CD4-positive, CD25-positive, alpha-beta regulatory T cell (primary cell): ENCODE data around the gene TMEM98. TPM values are rescaled to one million over a fixed set of nuclear protein-coding genes. Genes with fewer than 3 reads are reported as not detected.
"Not testable (repeated sequence)": the region's sequence is repeated elsewhere in the genome, so short reads cannot be mapped to it uniquely, and the experiment has no call there.

Experiments
- ATAC-seq, 2 donors: fragments of 150-1000 bp; cut with Tn5 transposase; one replicate each; pipeline ENCODE4 v1.10.0; 2021; ENCODE audit warnings: low read depth in 2 of 2, moderate number of reproducible peaks in 2 of 2, moderate library complexity in 1 of 2
- DNase-seq, 3 donors: peaks; one replicate each; pipeline versions ENCODE4 v3.0.0 to v3.0.0-alpha.2; 2012 to 2022; ENCODE audit warnings: mixed read lengths in 1 of 3
- H3K27ac ChIP-seq: one replicate; pipeline ENCODE4 v1.7.0; 2013; ENCODE audit warnings: mild to moderate bottlenecking, low read length; ENCODE audit not compliant: insufficient read depth, poor library complexity, severe bottlenecking
- H3K27me3 ChIP-seq: one replicate; pipeline ENCODE4 v1.7.0; 2013; ENCODE audit warnings: low read length; ENCODE audit not compliant: control insufficient read depth, insufficient read depth
- H3K36me3 ChIP-seq: one replicate; pipeline ENCODE4 v1.7.0; 2013; ENCODE audit warnings: mild to moderate bottlenecking, low read length, moderate library complexity; ENCODE audit not compliant: control insufficient read depth, insufficient read depth
- H3K4me1 ChIP-seq: 2 replicates; pipeline ENCODE4 v1.7.0; 2013; ENCODE audit warnings: mild to moderate bottlenecking, low read length; ENCODE audit not compliant: insufficient read depth, control insufficient read depth, poor library complexity, severe bottlenecking
- H3K4me3 ChIP-seq: one replicate; pipeline ENCODE4 v1.7.0; 2013; ENCODE audit warnings: low read depth, mild to moderate bottlenecking, low read length, moderate library complexity
- H3K9me3 ChIP-seq, 2 experiments: 1 replicate in 1 of 2; 2 replicates in 1 of 2; pipeline ENCODE4 v1.7.0; 2013; ENCODE audit warnings: low read length in 2 of 2, mild to moderate bottlenecking in 1 of 2, moderate library complexity in 1 of 2; ENCODE audit not compliant: control insufficient read depth in 2 of 2
- H3K27ac Mint-ChIP-seq, 3 donors: one replicate each; pipeline ENCODE4 v1.8.0; 2020 to 2022; ENCODE audit warnings: mild to moderate bottlenecking in 3 of 3, mixed read lengths in 3 of 3, moderate library complexity in 2 of 3
- H3K27me3 Mint-ChIP-seq: one replicate; pipeline ENCODE4 v1.8.0; 2022; ENCODE audit warnings: mild to moderate bottlenecking, mixed read lengths
- H3K36me3 Mint-ChIP-seq: one replicate; pipeline ENCODE4 v1.8.0; 2020; ENCODE audit warnings: mixed read lengths
- H3K4me1 Mint-ChIP-seq, 4 donors: one replicate each; pipeline ENCODE4 v1.8.0; 2020 to 2022; ENCODE audit warnings: mixed read lengths in 4 of 4, mild to moderate bottlenecking in 1 of 4
- H3K4me3 Mint-ChIP-seq, 4 donors: one replicate each; pipeline ENCODE4 v1.8.0; 2020 to 2022; ENCODE audit warnings: mild to moderate bottlenecking in 4 of 4, mixed read lengths in 4 of 4, moderate library complexity in 3 of 4
- H3K9me3 Mint-ChIP-seq, 7 donors: one replicate each; pipeline ENCODE4 v1.8.0; 2020 to 2022; ENCODE audit warnings: mixed read lengths in 7 of 7, mild to moderate bottlenecking in 3 of 7, moderate library complexity in 2 of 7
- polyA plus RNA-seq, 4 donors: library from polyadenylated mRNA; unstranded; fragments of 300-500 nt; fragmentation: Illumina TruSeq; gene quantifications; one replicate each; pipeline ENCODE4 v1.2.3, GENCODE V29; 2021
- total RNA-seq: library from RNA; stranded (reverse); gene quantifications from one replicate; pipeline ENCODE4 v1.2.3, GENCODE V29; 2022

The TMEM98 gene
- total and polyA plus RNA-seq, 5 donors from 2014 or later = not detected

GRCh38 chr17:32946375-32947135 is 18.6 kb downstream of the TMEM98 start:
- DNase-seq (no peak), ATAC-seq (no peak)
- Histone ChIP-seq H3K27me3 (no peaks in the 10 kb centered on the region), H3K9me3 (no peaks in the 10 kb centered on the region), H3K36me3 (no peaks in the 10 kb centered on the region), H3K4me3 (no peak overlapping the region), H3K27ac (no peak overlapping the region), H3K4me1 (no peaks in the 10 kb centered on the region)
- H3K36me3 Mint-ChIP-seq = no peaks in the 10 kb centered on the region
- no peaks in the 10 kb centered on the region for H3K4me1 Mint-ChIP-seq
- no peaks in the 10 kb centered on the region for H3K9me3 Mint-ChIP-seq
- H3K4me3 Mint-ChIP-seq = no peak overlapping the region
- H3K27me3 Mint-ChIP-seq = peaks cover 1% of the 10 kb centered on the region
- no peak overlapping the region for H3K27ac Mint-ChIP-seq

- no peak overlapping the region for H3K27ac ChIP-seq
- Mint-ChIP-seq H3K4me3 (peak overlapping the region in 1 of 4 donors; percentile 73), H3K27me3 (peaks cover 10% of the 10 kb centered on the region), H3K27ac (peak overlapping the region in 1 of 3 donors; percentile 7), H3K4me1 (no peaks in the 10 kb centered on the region), H3K9me3 (peaks cover 0 to 1% (median 0%) of the 10 kb centered on the region in 7 donors), H3K36me3 (no peaks in the 10 kb centered on the region)
- ATAC-seq (no peak), DNase-seq (no peak)
- H3K9me3 ChIP-seq = no peaks in the 10 kb centered on the region
- H3K36me3 ChIP-seq = no peaks in the 10 kb centered on the region
- peaks cover 3% of the 10 kb centered on the region for H3K27me3 ChIP-seq
- no peaks in the 10 kb centered on the region for H3K4me1 ChIP-seq
- H3K4me3 ChIP-seq = no peak overlapping the region
Observed at GRCh38 chr17:32947736-32948135, 19.8 kb downstream of the TMEM98 start.

GRCh38 chr17:32949181-32949580 is 21.2 kb downstream of the TMEM98 start:
- Mint-ChIP-seq H3K27me3 (peaks cover 10% of the 10 kb centered on the region), H3K36me3 (no peaks in the 10 kb centered on the region), H3K4me1 (no peaks in the 10 kb centered on the region), H3K4me3 (no peak overlapping the region), H3K9me3 (peaks cover 0 to 1% (median 0%) of the 10 kb centered on the region in 7 donors), H3K27ac (no peak overlapping the region)
- DNase-seq = no peak
- H3K4me1 ChIP-seq = no peaks in the 10 kb centered on the region
- no peaks in the 10 kb centered on the region for H3K36me3 ChIP-seq
- H3K4me3 ChIP-seq = no peak overlapping the region
- peaks cover 3% of the 10 kb centered on the region for H3K27me3 ChIP-seq
- no peak overlapping the region for H3K27ac ChIP-seq
- no peaks in the 10 kb centered on the region for H3K9me3 ChIP-seq
- ATAC-seq = no peak

- H3K27me3 Mint-ChIP-seq = peaks cover 30% of the 10 kb centered on the region
- H3K36me3 Mint-ChIP-seq, H3K9me3 Mint-ChIP-seq, H3K4me1 ChIP-seq, H3K9me3 ChIP-seq, H3K4me3 Mint-ChIP-seq, H3K27ac Mint-ChIP-seq, ATAC-seq, H3K27me3 ChIP-seq, H3K4me3 ChIP-seq, H3K27ac ChIP-seq, H3K36me3 ChIP-seq, H3K4me1 Mint-ChIP-seq, DNase-seq: not testable (repeated sequence)
Observed at GRCh38 chr17:32952491-32952890, 24.5 kb downstream of the TMEM98 start.

GRCh38 chr17:32953045-32953444 is 25.1 kb downstream of the TMEM98 start:
- Mint-ChIP-seq H3K36me3 (no peaks in the 10 kb centered on the region), H3K27ac (no peak overlapping the region), H3K9me3 (peaks cover 0 to 1% (median 0%) of the 10 kb centered on the region in 7 donors), H3K4me3 (no peak overlapping the region), H3K27me3 (peaks cover 30% of the 10 kb centered on the region), H3K4me1 (peaks cover 0 to 2% (median 0%) of the 10 kb centered on the region in 4 donors)
- no peak for DNase-seq
- H3K9me3 ChIP-seq = no peaks in the 10 kb centered on the region
- peaks cover 3% of the 10 kb centered on the region for H3K27me3 ChIP-seq
- no peak overlapping the region for H3K4me3 ChIP-seq
- no peaks in the 10 kb centered on the region for H3K36me3 ChIP-seq
- no peaks in the 10 kb centered on the region for H3K4me1 ChIP-seq
- ATAC-seq = no peak
- no peak overlapping the region for H3K27ac ChIP-seq

- ATAC-seq = no peak
- Mint-ChIP-seq H3K4me3 (no peak overlapping the region), H3K27me3 (peaks cover 30% of the 10 kb centered on the region), H3K36me3 (no peaks in the 10 kb centered on the region), H3K4me1 (peaks cover 0 to 4% (median 0%) of the 10 kb centered on the region in 4 donors), H3K9me3 (peaks cover 0 to 1% (median 0%) of the 10 kb centered on the region in 7 donors), H3K27ac (no peak overlapping the region)
- H3K27ac ChIP-seq = no peak overlapping the region
- H3K27me3 ChIP-seq = peaks cover 3% of the 10 kb centered on the region
- H3K36me3 ChIP-seq = no peaks in the 10 kb centered on the region
- DNase-seq = no peak
- no peak overlapping the region for H3K4me3 ChIP-seq
- no peaks in the 10 kb centered on the region for H3K4me1 ChIP-seq
- H3K9me3 ChIP-seq = no peaks in the 10 kb centered on the region
Observed at GRCh38 chr17:32953857-32954256, 25.9 kb downstream of the TMEM98 start.

- peaks cover 30% of the 10 kb centered on the region for H3K27me3 Mint-ChIP-seq
- DNase-seq (no peak), ATAC-seq (no peak)
- H3K4me1 Mint-ChIP-seq = peaks cover 0 to 4% (median 0%) of the 10 kb centered on the region in 4 donors
- peaks cover 0 to 1% (median 0%) of the 10 kb centered on the region in 7 donors for H3K9me3 Mint-ChIP-seq
- H3K4me3 Mint-ChIP-seq = no peak overlapping the region
- H3K36me3 Mint-ChIP-seq = no peaks in the 10 kb centered on the region
- Histone ChIP-seq H3K4me1 (no peaks in the 10 kb centered on the region), H3K9me3 (no peaks in the 10 kb centered on the region), H3K4me3 (no peak overlapping the region), H3K36me3 (no peaks in the 10 kb centered on the region), H3K27me3 (peaks cover 3% of the 10 kb centered on the region), H3K27ac (no peak overlapping the region)
- H3K27ac Mint-ChIP-seq = no peak overlapping the region
Observed at GRCh38 chr17:32954477-32954876, 26.5 kb downstream of the TMEM98 start.

- Histone ChIP-seq H3K27me3 (peaks cover 3% of the 10 kb centered on the region), H3K9me3 (no peaks in the 10 kb centered on the region), H3K4me3 (no peak overlapping the region), H3K27ac (no peak overlapping the region), H3K4me1 (no peaks in the 10 kb centered on the region), H3K36me3 (no peaks in the 10 kb centered on the region)
- DNase-seq (no peak), ATAC-seq (no peak)
- H3K27ac Mint-ChIP-seq = no peak overlapping the region
- H3K4me1 Mint-ChIP-seq = peaks cover 0 to 4% (median 0%) of the 10 kb centered on the region in 4 donors
- H3K27me3 Mint-ChIP-seq = peaks cover 30% of the 10 kb centered on the region
- no peaks in the 10 kb centered on the region for H3K36me3 Mint-ChIP-seq
- no peak overlapping the region for H3K4me3 Mint-ChIP-seq
- H3K9me3 Mint-ChIP-seq = peaks cover 0 to 1% (median 0%) of the 10 kb centered on the region in 7 donors
Observed at GRCh38 chr17:32955155-32955554, 27.2 kb downstream of the TMEM98 start.
